Measurements from ENCODE around the gene DENND2A.

DENND2A gene

DNA sequence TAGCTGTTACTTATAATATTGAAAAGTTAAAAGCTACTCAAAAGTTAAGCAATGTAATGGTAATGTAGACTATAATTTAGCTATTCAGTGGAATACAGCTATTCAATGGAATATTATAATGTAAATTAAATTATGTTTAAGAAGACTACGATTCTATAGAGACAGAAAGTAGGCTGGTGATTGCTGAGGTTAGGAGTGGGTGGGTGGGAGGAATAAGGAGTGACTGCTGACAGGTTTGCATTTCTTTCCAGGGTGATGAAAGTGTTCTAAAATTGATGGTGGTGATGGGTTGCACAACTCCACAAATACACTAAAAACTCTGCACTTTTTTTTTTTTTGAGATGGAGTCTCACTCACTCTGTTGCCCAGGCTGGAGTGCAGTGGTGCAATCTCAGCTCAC is 21.4 kb downstream of the DENND2A start:
- no peak for DNase-seq

DNA sequence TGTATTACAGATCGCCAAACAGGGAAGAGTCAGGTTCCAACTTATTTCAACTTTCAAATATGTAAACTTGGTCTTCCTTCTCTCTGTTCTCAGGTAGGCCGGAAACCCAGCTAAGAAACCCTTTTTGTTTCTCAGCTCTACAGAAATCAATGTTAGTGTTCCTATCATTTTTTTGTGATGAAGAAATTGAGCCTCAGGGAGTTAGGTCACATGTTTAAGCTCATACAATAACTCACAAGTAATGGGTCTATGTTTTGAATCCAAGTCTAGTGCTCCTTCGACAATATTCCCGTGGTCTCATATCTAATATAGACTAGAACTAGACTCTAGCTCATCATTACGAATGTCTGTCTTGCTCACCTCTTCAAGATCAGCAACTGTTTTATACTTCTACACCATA is 22.3 kb downstream of the DENND2A start:
- no peak for DNase-seq

DNA sequence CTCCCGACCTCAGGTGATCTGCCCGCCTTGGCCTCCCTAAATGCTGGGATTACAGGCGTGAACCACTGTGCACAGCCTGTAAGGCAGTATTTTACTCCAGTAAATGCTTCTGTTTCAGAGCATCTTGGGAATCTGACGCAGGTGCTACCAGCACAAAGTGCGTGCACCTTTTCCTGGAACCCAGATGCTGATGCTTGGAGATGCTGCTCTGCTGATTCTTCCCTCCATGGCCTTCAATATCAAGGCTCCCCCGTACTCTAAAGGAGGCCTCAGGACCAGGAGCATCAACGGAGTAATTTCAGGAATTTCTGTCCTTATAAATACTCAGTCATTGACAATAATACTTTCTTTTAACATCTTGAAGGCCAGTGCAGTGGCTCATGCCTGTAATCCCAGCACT is 23.5 kb downstream of the DENND2A start:
- DNase-seq, result no peak

DNA sequence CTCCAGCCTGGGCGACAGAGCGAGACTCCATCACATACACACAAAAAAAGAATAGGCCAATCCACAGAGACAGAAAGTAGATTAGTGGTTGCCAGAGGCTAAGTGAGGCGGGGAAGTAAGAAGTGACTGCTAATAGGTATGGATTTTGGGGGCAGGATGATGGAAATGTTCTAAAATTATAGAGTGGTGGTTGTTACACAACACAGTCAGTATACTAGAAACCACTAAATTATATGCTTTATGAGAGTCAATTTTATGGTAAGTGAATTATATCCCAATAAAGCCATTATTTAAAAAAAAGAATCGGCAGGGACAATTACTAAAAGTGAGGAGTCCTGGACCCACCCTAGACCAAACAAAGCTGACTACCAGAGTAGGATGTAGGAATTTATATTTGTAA is 24.3 kb downstream of the DENND2A start:
- no peak for DNase-seq

DNA sequence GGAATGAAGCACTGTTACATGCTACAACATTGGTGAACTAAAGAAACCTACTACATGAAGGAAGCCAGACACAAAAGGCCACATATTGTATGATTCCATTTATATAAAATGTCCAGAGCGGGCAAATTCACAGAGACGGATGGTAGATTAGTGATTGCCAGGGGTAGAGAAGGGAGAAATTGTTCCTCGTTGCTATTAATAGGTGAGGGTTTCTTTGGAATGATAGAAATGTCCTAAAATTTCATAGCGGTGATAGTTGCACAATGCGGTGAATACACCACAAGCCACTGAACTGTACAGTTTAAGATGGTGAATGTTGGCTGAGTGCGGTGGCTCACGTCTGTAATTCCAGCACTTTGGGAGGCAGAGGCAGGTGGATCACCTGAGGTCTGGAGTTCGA is 29.0 kb downstream of the DENND2A start:
- DNase-seq, result no peak

DNA sequence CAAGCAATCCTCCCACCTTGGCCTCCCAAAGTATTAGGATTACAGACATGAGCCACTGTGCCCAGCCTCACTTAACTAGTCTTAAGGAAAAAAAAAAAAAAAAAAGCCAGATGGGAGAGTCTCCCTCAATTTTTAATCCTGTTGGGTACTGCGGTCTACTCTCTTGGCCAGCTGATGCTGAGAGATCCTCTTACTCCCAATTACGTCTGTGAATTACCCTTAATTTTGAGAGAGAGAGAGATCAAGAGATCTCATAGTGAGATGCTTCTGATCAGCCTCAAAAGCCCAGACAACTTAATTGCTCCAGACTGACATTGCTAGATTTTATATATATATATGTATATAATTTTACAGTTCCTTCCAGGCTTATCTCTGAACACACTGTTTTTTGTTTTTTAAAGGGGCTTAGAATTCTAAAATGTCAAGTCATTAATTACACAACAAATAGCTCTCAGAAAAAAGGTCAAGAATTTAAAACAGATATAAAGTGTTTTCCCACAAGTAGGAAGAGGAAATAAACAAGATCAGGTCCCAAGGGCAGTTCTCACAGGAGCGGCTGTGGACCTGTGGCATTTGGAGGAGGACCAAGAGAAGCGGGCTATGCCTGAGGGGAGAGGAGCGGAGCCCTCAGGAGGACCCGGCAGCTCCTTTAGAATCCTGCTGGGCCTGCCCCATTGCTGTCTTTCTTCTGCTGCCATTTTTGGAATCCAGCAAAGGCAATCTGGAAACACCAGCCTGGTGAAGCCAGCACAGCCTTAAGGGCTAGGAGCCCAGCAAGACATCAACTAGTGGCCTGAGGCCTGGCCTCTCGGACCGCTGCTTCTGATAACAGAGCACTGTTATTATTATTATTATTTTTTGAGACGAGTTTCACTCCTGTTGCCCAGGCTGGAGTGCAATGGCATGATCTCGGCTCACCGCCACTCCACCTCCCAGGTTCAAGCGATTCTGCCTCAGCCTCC is 30.1 kb downstream of the DENND2A start:
- DNase-seq, result no peak

DNA sequence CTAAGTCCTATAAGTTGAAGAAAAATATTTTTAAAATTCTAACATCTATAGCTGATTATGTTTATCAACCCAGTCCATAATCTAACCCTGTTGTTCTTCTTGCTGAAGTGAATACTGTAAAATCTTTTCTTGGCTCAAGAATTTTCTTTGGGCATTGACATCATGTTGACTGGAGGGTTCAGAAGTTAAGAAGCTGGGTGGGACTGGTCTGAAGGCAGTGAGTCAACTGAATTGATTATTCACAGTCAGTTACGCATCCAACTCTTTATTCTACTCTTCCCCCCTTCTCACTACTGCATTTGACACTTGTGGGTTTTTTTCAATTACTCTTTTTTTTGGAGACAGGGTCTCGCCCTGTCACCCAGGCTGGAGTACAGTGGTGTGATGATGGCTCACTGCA is 31.0 kb downstream of the DENND2A start:
- no peak for DNase-seq

DNA sequence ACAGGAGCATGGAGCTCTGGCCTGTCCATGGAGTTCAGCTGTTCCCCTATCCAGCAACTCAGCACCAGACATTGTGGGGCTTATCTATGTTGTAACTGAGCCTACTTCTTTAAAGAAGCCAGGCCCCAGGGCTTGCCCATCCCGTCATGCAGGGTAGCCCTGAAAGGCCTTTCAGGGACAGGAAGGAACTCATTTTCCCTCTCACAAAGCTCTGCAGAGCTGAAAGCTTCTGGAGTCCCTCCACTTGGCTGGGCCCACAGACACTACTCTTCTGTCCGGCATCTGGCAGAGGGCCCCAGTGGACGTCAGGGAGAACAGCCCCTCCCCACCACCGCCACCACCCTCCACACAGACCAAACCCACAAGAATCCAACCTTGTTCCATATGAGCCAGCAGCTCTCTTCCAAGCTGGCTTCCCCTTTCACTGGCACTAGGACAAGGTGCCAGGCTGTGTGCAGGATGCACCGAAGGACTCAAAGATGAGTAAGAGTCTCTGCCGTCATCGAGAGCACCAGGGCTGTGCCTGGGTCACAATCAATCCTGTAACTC is 33.1 kb downstream of the DENND2A start:
- no peak for DNase-seq

DNA sequence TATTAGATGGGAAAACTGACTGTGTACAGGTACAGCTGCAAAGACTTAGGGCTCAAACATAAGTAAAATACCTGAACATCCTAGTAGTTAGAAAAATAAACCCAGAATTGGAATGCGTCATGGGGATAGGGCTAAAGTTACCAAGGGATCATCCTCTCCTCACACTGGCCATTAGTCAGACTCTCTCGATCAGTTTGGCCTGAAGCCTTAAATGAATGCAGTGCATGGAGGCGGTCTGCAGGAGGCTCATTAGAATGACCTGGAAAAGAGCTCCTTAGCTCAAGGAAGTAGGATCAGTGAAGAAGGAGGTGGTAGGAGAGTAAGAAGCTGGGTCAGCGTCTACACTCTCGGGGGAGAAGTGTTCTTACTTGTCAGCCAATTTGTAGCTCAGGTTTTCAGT is 35.3 kb downstream of the DENND2A start:
- DNase-seq, result no peak

DNA sequence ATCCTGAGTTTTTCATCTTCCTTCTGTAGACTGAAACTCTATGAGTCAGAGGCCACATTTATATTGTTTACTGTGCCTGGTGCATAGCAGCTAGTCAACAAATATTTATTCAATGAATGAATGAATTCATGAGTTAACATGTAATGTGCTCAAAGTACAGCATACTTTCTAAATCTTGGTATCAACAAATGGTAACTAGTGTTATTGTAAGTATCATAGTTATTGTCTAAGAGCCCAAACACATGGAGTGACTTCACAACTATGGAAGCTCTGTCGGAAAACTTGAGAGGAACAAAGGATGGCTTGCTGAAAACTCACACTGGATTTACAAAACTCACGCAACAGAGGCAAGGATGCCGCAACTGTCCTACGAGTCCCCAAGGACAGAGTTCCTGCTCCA is 35.9 kb downstream of the DENND2A start:
- DNase-seq, result no peak

DNA sequence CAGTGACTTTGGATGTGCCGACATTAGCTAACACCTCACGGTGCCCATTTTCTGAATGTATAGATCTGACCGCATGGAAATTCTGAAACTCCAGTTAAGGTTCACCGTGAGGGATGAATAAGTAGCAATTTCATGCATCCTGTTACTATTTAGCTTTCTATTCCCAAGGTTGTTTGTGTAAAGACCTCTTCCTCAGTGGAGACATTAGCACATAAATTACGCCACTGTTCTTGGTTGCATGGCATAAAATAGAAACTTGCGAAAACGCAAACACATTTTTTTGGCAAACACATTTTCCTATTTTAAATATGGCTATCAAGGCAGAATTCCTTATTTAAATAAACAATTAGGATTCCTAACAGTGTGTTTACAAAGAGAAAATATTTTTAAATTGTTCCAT is 36.5 kb downstream of the DENND2A start:
- DNase-seq, result no peak

DNA sequence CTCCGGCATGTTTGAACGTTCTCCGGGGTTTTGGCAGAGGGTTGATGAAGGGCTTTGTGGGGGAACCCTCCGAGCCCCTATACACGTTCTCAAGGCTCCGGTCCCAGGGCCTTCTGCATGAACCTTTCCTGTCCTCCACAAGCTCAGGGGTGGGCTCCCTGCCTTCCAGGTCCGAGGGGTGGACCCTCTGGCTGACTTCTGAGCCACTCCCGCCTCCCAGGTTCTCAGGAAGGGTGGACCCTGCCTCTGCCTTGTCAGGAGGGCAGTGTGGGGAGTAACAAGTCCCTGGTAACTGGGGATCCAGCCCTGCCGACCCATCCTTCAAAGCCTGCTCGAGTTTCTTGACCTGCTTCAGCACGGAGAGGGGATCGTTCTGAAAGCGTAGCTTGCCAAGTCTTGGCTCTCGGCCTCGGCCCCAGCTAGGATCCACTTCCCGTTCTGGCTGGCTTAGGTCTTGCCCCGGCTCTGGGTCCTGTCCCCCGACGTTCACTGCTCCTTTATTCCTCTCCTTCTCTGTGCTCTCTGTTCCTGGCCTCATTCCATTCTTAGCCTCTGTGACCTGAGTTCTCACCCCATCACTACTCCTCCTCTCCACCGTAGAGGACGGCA is 38.9 kb downstream of the DENND2A start:
- no peak for DNase-seq

DNA sequence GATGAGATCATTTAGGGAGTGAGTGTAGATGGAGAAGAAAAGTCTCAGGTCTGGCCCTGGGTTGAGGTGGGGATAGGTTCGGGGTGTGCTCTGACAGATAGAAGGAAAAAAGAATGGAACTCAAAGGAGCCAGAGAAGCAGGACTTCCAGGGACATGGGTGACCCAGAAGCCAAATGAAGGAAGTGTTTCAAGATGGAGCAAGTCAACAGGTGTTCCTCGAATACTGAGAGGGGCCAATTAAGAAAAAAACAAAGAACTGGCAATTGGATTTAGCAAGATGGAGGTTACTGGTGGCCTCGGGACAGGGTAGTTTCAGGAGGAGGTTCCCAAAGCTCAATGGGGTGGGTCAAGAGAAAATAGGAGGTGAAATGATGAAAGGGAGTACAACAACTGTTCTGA is 40.3 kb downstream of the DENND2A start:
- no peak for DNase-seq

DNA sequence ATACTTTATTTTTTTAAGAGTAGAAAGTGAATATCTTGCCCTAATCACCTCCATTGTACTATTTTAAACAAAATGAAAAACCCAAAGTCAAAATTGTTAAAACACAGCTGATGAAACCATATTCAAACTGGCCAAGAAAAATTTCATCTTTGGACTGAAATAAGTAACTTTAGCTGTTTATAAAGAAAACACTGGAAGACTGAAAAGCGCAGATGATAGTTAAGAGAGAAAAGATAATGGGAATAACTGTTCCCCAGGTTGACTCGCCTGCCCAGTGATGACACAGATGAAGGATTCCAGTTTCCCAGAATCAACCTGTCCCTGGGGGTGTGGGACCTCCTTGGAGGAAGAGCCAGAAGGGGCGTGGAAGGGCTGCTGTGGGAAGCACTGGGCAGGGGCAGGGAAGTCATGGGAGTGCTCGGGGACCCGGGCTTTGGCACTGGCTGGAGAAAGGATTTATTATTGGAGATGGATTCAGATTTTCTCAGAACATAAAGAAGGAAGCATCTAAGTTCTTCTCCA is 43.1 kb downstream of the DENND2A start:
- DNase-seq, result no peak

DNA sequence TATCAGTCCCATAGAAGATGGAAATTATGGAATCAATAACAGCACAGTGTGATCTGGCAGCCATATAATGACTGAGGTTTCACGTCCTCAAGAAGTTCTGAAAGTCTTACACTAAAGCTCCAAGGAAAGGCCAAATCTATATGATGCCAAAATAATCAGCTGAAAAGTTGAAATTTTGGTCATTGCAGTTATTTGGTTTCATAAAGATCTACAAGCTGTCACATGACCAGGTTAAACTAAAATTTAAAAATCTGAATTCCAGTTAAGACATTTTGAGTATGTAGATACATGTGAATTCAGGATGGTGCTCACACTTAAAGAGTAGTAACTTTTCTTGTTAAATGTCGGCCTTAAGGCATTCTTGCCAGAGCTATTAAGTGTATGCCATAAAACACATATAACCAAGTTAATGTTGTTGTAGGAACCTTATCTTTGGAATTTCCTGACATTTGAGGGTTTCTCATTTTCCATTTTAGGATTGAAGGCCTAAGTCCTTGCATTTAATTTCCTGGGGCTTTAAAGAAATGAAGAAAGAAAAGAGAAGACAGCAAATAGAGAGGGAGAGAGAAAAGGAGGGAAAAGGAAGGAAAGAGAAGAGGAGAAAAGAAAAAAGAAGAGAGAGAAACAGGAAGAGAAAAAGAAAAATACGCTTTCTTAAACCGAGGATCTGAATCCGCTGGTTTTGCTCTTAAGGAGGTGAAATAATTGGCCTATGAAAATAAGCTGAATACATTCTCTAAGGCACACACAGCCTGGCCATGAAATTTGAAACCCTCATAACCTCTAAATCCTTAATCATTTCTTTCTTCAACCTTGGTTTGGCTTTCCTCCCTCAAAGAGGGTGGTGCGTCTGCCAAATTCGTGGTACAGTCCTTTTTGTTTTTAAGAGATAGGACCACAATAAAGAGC is 43.8 kb downstream of the DENND2A start:
- no peak for DNase-seq

DNA sequence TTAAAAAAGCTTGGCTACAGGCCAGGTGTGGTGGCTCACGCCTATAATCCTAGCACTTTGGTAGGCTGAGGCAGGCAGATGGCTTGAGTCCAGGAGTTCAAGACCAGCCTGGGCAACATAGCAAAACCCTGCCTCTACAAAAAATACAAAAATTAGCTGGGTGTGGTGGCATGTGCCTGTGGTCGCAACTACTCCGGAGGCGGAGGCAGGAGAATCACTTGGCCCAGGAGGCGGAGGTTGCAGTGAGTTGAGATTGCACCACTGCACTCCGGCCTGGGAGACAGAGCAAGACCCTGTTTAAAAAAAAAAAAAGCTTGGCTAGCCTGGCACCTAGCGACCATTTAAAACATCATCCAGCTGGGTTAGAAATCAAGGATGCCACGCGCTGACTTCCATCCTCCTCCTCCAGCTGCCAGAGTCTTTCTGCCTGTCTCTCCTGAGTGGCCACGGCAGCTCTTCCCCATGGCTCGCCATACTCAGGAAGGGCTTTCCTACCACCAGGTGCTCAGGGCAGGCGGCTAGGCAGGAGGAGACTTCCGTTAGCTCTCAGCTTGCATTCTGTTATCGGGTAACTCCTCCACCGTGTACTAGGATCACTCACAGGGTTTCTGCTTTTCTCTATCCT is 45.0 kb downstream of the DENND2A start:
- DNase-seq, result no peak

DNA sequence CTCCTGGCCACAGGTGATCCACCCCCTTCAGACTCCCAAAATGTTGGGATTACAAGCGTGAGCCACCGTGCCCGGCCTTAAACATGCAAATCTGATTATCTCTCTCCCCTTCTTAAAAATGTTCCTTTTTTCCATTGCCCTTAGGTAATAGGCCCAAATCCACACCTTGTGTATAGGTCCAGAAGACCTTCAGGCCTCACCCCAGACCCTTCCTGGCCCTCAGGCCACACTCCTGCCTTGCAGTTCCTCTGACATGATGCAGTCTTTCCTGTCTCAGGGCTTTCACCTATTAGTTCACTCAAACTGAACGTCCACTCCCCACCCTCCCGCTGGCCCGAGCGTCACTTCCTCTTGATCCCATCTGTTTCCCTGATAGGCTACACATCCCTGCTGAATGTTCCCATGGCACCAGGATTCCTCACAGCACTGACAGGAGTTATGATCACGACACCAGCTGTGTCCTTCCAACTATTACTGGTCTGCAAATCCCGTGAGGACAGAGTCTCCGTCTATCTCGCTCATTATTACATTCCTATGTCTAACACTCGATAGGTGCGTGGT is 46.4 kb downstream of the DENND2A start:
- no peak for DNase-seq

DNA sequence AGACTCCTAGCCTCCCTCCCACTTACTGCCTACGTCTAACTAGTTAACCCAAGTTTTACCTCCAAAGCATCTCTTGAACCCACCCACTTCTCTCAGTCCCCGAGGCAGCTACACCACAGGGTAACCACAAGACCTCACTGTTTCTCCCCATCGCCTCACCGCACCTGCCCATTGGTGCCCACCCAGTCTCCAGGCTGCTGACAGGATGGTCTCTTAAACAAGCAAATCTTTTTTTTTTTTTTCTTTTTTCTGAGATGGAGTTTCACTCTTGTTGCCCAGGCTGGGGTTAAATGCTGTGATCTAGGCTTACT is 47.0 kb downstream of the DENND2A start:
- no peak for DNase-seq

DNA sequence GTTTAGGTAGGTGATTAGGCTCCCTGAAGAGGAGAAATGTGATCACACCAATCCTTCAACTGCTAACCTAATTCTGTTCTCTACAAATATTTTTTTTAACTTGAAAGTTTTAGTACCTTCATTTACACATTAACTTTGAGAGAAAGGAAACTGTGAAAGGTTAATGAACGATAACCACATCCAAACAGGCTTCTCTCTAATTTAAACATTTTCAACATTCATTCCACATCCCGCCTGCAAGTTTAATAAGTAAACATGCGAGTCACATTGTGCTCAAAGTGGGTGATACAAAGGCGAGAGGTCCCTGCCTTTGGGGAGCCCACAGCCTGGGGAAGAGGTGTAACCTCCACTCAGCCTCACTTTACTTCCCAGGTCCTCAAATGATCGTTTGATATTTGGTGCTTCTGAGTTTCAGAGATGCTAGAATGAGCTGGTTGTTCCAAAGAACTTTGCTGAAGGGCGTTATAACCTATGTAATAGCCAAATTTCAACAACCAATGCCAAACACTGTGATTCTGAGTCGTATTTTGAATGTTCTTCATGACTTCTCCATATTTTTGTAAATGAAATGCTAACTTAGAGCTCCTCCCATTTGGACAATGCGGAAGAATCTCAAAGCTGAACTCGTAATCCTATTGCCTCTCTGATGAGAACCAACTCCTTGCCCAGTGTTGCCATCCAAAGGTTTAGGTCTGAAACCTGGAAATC is 47.5 kb downstream of the DENND2A start:
- DNase-seq, result no peak

DNA sequence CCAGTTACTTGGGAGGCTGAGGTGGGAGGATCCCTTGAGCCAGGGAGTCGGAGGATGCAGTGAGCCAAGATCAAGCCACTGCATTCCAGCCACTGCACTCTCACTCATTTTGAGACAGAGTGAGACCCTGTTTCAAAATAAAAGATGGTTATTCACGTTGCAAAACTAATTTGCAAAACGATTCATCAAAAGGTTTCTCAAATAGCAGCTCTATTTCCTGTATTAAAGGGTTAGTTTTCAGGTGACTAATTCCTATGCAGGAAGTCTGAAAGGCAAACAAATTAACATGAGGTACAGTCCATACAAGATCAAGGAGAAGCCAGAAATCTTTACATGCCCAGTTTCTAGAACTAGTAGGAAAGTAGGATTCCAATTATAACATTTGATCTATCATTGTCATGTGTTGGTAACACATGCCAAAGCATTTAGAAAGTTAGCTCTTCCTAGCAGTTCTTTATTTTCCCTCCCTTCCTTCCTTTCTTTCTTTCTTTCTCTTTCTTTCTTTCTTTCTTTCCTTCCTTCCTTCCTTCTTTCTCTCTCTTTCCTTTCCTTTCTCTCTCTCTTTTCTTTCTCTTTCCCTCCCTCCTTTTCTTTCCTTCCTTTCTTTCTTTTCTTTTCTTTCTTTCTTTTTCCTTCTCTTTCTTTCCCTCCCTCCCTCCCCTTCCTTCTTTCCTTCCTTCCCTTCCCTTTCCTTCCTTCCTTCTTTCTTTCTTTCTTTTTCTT is 49.3 kb downstream of the DENND2A start:
- no peak for DNase-seq

DNA sequence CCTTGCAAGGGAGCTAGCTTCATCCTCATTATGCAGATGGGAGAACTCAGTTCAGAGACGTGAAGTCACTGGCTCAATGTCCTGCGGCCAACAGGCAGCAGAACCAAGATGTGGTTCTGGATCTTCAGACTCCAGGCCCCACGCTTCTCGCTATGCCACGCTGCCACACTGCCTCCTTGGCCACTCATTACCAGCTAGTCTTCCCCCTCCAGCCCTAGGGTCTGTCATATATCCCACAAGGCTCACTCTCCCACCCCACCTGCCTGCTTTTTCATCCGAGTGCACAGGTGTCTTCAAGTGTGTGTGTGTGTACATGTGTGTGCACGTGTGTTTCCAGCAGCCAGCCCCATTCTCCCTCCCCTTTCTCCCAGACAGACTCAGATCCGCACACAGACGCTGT is 53.4 kb downstream of the DENND2A start:
- no peak for DNase-seq
